ENCODE measurements around the gene SMAD3. TPM values are rescaled to one million over a fixed set of nuclear protein-coding genes. Genes with fewer than 3 reads are reported as not detected.

Gene SMAD3
- total and polyA plus RNA-seq, 4 donors, result 10.9 to 41.6 (median 23.4) TPM

GRCh38 chr15:67201136-67201535 lies 135.7 kb downstream of the SMAD3 start:
- Histone ChIP-seq H3K36me3 (ENCODE audit: control insufficient read depth in 4 of 4, insufficient read depth in 4 of 4, low read length in 4 of 4) (peaks cover 3 to 11% (median 4%) of the 10 kb centered on the region in 4 donors), H3K27ac (ENCODE audit: low read depth in 1 of 2, low read length in 1 of 2) (no peak overlapping the region)
- ATAC-seq (ENCODE audit: insufficient read depth, low FRiP score), result no peak

GRCh38 chr15:67202091-67202490 lies 136.7 kb downstream of the SMAD3 start:
- H3K4me3 ChIP-seq, result no peak overlapping the region
- TF ChIP-seq, protein P1, sequence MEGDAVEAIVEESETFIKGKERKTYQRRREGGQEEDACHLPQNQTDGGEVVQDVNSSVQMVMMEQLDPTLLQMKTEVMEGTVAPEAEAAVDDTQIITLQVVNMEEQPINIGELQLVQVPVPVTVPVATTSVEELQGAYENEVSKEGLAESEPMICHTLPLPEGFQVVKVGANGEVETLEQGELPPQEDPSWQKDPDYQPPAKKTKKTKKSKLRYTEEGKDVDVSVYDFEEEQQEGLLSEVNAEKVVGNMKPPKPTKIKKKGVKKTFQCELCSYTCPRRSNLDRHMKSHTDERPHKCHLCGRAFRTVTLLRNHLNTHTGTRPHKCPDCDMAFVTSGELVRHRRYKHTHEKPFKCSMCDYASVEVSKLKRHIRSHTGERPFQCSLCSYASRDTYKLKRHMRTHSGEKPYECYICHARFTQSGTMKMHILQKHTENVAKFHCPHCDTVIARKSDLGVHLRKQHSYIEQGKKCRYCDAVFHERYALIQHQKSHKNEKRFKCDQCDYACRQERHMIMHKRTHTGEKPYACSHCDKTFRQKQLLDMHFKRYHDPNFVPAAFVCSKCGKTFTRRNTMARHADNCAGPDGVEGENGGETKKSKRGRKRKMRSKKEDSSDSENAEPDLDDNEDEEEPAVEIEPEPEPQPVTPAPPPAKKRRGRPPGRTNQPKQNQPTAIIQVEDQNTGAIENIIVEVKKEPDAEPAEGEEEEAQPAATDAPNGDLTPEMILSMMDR (IDR thresholded peaks at IDR 0.05; ENCODE audit: control extremely low read depth, extremely low read depth), result no peak
- H3K4me1 ChIP-seq (ENCODE audit: control insufficient read depth in 5 of 5, insufficient read depth in 5 of 5, low read length in 5 of 5), result peaks cover 0 to 13% (median 0%) of the 10 kb centered on the region in 5 donors
- no peak overlapping the region for H3K9ac ChIP-seq (ENCODE audit: insufficient read depth in 1 of 2, low read length in 2 of 2)
- DNase-seq (no peak), ATAC-seq (ENCODE audit: insufficient read depth, low FRiP score) (no peak)
- WGBS, 2 donors, result 99 to 100% methylated on average over 2 of the region's 2 CpGs
- H3K36me3 ChIP-seq (ENCODE audit: control insufficient read depth in 4 of 4, insufficient read depth in 4 of 4, low read length in 4 of 4), result peaks cover 3 to 11% (median 4%) of the 10 kb centered on the region in 4 donors
- H3K27ac ChIP-seq (ENCODE audit: low read depth in 1 of 2, low read length in 1 of 2), result no peak overlapping the region
- H3K9me3 ChIP-seq (ENCODE audit: control insufficient read depth in 4 of 4, insufficient read depth in 3 of 4, low read length in 3 of 4), result no peaks in the 10 kb centered on the region
- no peaks in the 10 kb centered on the region for H3K27me3 ChIP-seq (ENCODE audit: control insufficient read depth in 3 of 3, insufficient read depth in 3 of 3, low read length in 2 of 3)

More at GRCh38 chr15:67201136-67201535, 135.7 kb downstream of the SMAD3 start:
- Histone ChIP-seq H3K9me3 (ENCODE audit: control insufficient read depth in 4 of 4, insufficient read depth in 3 of 4, low read length in 3 of 4) (no peaks in the 10 kb centered on the region), H3K9ac (ENCODE audit: insufficient read depth in 1 of 2, low read length in 2 of 2) (no peak overlapping the region), H3K27me3 (ENCODE audit: control insufficient read depth in 3 of 3, insufficient read depth in 3 of 3, low read length in 2 of 3) (no peaks in the 10 kb centered on the region), H3K4me1 (ENCODE audit: control insufficient read depth in 5 of 5, insufficient read depth in 5 of 5, low read length in 5 of 5) (peaks cover 0 to 13% (median 0%) of the 10 kb centered on the region in 5 donors), H3K4me3 (no peak overlapping the region)
- DNase-seq, result no peak
- TF ChIP-seq, protein P1 (IDR thresholded peaks at IDR 0.05; ENCODE audit: control extremely low read depth, extremely low read depth), result no peak

DNA sequence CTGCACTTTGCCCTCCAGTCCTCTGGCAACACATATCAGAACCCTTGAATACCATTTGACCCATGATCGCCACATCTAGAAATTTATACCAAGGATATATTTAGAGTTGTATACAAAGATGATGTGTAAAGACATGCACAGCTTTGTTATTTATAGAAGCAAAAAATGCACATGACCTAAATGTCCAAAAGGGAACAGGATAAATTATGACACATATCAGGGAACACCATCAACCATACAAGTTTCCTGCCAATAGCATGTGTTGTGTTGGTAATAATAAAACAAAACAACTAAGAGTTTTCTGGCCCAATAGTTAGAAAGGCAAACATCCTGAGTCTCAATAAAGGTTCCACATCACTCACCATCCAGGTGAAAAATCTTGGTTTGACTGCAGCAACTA lies 137.6 kb downstream of the SMAD3 start:
- Histone ChIP-seq H3K27ac (ENCODE audit: low read depth in 1 of 2, low read length in 1 of 2) (no peak overlapping the region), H3K4me1 (ENCODE audit: control insufficient read depth in 5 of 5, insufficient read depth in 5 of 5, low read length in 5 of 5) (peaks cover 0 to 13% (median 0%) of the 10 kb centered on the region in 5 donors), H3K9ac (ENCODE audit: insufficient read depth in 1 of 2, low read length in 2 of 2) (no peak overlapping the region), H3K9me3 (ENCODE audit: control insufficient read depth in 4 of 4, insufficient read depth in 3 of 4, low read length in 3 of 4) (no peaks in the 10 kb centered on the region), H3K36me3 (ENCODE audit: control insufficient read depth in 4 of 4, insufficient read depth in 4 of 4, low read length in 4 of 4) (peaks cover 3 to 11% (median 5%) of the 10 kb centered on the region in 4 donors), H3K4me3 (no peak overlapping the region), H3K27me3 (ENCODE audit: control insufficient read depth in 3 of 3, insufficient read depth in 3 of 3, low read length in 2 of 3) (no peaks in the 10 kb centered on the region)
- TF ChIP-seq, protein P1 (IDR thresholded peaks at IDR 0.05; ENCODE audit: control extremely low read depth, extremely low read depth), result no peak
- ATAC-seq (ENCODE audit: insufficient read depth, low FRiP score) (no peak), DNase-seq (no peak)
- WGBS, 2 donors, result 86 to 87% methylated on average over 1 of the region's 1 CpG
